Right kidney (tissue), 1 donor: ENCODE data around the gene ARSA.
"Not testable (repeated sequence)": the region's sequence is repeated elsewhere in the genome, so short reads cannot be mapped to it uniquely, and the experiment has no call there.

ENCODE experiments used
- DNase-seq: peaks from one replicate; pipeline ENCODE4 v3.0.0-alpha.2; 2016

The ARSA gene

GRCh38 chr22:50656122-50657070 is 28.4 kb upstream of the ARSA start:
- peak; percentile 26 for DNase-seq

GRCh38 chr22:50654664-50655063 is 26.7 kb upstream of the ARSA start:
- not testable (repeated sequence) for DNase-seq

- DNase-seq = no peak
These were observed 25.3 kb upstream of the ARSA start for GRCh38 chr22:50653256-50653655.

- not testable (repeated sequence) for DNase-seq
These were observed 15.8 kb upstream of the ARSA start for GRCh38 chr22:50643821-50644101.

- not testable (repeated sequence) for DNase-seq
These were observed 15.3 kb upstream of the ARSA start for GRCh38 chr22:50643021-50643820.

GRCh38 chr22:50641696-50642607 is 14.0 kb upstream of the ARSA start:
- DNase-seq = peak; percentile 62

- no peak for DNase-seq
These were observed 13.1 kb upstream of the ARSA start for GRCh38 chr22:50640857-50641647.

GRCh38 chr22:50640296-50640695 is 12.3 kb upstream of the ARSA start:
- not testable (repeated sequence) for DNase-seq

GRCh38 chr22:50635591-50635990 is 7.6 kb upstream of the ARSA start:
- no peak for DNase-seq

- DNase-seq = no peak
These were observed 5.8 kb upstream of the ARSA start for GRCh38 chr22:50633771-50634170.

- no peak for DNase-seq
These were observed 5.1 kb upstream of the ARSA start for GRCh38 chr22:50633086-50633485.

- no peak for DNase-seq
These were observed 2.4 kb upstream of the ARSA start for GRCh38 chr22:50630376-50630775.

- no peak for DNase-seq
These were observed 687 bp upstream of the ARSA start for GRCh38 chr22:50628543-50629134.

GRCh38 chr22:50626850-50627641 is 906 bp downstream of the ARSA start:
- no peak for DNase-seq

GRCh38 chr22:50626314-50626849 is 1.6 kb downstream of the ARSA start:
- no peak for DNase-seq

- DNase-seq = no peak
These were observed 2.2 kb downstream of the ARSA start for GRCh38 chr22:50625568-50626313.

- DNase-seq = no peak
These were observed 2.8 kb downstream of the ARSA start for GRCh38 chr22:50625131-50625567.

GRCh38 chr22:50624347-50625130 is 3.4 kb downstream of the ARSA start:
- no peak for DNase-seq
